HG03558 (cell line): ENCODE measurements around the gene RABGGTA.

Experiments used
- ATAC-seq: cut with Tn5 transposase; IDR thresholded peaks from one replicate; pipeline ENCODE4 v1.9.1; 2021; ENCODE audit warnings: moderate number of reproducible peaks; ENCODE audit not compliant: unreplicated experiment; ENCODE audit errors: extremely low read depth

RABGGTA gene, protein sequence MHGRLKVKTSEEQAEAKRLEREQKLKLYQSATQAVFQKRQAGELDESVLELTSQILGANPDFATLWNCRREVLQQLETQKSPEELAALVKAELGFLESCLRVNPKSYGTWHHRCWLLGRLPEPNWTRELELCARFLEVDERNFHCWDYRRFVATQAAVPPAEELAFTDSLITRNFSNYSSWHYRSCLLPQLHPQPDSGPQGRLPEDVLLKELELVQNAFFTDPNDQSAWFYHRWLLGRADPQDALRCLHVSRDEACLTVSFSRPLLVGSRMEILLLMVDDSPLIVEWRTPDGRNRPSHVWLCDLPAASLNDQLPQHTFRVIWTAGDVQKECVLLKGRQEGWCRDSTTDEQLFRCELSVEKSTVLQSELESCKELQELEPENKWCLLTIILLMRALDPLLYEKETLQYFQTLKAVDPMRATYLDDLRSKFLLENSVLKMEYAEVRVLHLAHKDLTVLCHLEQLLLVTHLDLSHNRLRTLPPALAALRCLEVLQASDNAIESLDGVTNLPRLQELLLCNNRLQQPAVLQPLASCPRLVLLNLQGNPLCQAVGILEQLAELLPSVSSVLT

DNA sequence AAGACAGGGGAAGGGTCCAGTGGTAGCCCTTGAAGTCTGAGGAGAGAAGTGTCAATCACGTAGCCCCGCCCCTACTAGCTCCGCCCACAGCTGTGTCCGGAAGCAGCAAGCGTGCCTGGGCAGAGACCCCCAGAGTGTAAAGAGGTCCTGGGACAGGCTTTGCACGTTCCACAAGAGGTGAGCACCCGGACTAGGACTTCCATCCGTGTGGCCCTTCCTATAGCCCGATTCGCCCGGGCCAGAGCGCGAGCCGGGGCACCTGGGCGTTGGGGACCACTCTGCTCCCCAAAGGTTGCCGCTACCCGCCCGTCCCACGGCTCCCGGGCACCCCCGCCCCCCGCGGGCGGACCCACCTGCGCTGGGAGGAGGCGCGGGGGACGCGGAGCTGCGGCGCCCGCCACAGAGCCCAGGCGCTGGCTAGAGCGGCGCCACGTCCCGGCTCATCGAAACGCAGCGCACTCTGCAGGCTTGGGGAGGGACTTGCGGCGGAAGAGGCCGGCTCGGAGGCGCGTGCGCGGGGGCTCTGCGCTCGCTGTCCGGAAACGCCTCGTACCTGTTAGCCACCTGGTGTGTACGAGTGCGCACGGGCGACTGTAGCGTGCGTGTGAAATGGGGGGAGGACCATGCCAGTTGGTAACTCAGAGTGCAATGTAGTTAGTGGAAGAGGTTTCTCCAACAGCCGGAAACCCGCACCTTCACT is at the start of gene RABGGTA:
Gene RABGGTA (minus strand): TSS at position 464 of the 700 bp plus-strand sequence. CDS start 482 bp downstream, outside the sequence.
- peak; percentile 77 for ATAC-seq

DNA sequence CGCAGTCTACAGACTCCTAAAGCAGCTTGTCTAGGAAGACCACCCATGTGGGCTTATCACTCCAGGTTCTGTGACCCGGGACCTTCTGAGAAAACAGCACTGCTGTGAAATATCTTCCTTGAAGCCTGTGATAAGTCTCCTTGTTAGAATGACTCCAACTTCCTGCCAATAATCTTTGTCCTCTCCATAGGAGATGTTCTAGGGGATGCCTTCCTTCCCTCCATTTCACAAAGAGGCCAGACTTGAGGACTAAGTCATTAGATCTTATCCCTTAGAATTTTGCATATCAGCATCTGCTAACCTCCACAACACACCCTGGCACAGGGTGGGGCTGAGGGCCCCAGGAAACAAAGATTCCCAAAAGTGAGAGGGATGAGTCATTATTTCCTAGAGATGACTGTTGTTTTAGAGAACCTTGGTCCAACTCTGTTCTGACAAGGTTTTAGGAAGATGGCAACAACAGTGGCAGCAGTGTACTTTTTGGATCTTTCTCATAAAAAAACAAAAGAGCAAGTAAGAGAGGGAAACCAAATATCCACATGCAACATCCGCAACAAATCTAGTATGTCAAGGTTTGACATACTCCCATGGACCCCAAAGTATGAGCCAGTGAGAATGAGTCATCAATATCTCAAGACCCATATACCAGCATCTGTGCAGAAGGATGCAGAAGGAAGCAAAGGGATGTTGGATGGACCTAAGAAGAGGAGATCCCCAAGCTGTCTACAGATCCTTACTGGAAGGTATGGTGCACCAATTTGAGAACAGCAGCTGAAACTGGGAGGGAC is 45.9 kb upstream of the RABGGTA start:
- ATAC-seq = no peak

DNA sequence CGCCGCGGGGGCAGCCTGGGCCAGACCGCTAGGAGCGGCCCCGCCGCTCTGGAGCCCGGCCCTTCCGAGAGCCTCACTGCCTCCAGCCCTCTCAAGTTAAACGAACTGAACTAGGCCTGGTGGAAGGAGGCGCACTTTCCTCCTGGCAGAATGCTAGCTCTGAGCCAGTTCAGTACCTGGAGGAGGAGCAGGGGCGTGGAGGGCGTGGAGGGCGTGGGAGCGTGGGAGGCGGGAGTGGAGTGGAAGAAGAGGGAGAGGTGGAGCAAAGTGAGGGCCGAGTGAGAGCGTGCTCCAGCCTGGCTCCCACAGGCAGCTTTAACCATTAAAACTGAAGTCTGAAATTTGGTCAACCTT is 45.2 kb upstream of the RABGGTA start:
- no peak for ATAC-seq

DNA sequence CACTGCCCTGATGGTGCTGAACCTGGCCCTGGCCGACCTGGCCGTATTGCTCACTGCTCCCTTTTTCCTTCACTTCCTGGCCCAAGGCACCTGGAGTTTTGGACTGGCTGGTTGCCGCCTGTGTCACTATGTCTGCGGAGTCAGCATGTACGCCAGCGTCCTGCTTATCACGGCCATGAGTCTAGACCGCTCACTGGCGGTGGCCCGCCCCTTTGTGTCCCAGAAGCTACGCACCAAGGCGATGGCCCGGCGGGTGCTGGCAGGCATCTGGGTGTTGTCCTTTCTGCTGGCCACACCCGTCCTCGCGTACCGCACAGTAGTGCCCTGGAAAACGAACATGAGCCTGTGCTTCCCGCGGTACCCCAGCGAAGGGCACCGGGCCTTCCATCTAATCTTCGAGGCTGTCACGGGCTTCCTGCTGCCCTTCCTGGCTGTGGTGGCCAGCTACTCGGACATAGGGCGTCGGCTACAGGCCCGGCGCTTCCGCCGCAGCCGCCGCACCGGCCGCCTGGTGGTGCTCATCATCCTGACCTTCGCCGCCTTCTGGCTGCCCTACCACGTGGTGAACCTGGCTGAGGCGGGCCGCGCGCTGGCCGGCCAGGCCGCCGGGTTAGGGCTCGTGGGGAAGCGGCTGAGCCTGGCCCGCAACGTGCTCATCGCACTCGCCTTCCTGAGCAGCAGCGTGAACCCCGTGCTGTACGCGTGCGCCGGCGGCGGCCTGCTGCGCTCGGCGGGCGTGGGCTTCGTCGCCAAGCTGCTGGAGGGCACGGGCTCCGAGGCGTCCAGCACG is 44.6 kb upstream of the RABGGTA start:
- ATAC-seq = no peak

DNA sequence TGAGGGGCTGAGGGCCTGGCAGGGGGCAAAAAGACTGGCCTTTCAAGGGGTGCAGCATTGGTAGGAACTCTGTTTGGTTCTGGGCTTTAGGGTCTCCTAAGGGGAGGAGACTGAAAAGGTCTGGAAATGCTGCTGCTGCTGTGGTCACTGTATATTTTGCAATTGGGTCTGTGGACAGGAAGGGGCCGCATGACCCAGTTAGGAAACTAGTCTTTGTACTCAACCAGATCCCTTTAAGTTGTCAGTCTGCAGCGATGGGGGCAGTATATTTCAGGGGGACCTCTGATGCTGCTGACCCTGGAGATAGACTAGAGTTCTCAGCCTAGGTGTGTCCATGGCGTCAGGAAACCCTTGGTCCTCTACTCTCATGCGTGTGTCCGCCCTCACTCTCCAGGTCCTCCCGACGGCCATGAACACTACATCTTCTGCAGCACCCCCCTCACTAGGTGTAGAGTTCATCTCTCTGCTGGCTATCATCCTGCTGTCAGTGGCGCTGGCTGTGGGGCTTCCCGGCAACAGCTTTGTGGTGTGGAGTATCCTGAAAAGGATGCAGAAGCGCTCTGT is 43.9 kb upstream of the RABGGTA start:
- no peak for ATAC-seq

DNA sequence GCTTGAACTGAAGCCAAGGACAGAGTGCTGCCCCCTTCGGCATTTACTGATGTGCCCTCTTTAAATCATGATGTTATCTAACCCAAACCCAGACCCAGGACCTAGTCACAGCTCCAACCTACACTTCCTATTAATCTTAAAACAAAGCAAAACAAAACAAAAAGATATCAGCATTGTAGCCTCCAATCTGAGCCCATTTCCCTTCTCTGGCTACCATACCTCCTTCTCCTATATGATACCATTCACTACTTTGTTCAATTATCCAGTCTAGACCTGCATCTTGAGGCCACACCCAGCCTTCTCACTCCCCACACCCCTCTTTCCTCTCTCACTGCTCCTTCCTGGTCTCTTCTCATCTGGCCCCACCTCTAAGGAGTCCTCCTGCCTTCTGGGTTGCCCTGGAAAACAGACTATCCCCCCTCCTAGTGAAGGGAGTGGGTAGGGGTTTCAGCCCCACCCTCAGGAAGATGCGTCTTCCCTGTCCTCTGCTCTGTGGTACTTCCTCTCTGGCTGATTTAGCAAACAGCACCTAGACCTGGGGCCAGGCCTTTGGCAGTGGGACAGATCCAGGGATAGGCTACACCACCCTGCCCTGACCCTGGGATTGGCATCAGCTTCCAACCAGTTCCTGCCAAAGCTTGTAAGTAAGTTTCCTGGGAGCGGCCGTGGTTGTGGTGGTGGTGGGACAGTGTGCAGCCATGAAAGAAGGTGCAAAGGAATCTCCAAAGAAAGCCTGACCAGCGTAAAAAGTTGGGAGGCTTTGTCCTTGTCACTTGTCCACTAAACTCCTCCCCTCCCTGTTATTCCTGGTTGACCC is 43.2 kb upstream of the RABGGTA start:
- no peak for ATAC-seq

DNA sequence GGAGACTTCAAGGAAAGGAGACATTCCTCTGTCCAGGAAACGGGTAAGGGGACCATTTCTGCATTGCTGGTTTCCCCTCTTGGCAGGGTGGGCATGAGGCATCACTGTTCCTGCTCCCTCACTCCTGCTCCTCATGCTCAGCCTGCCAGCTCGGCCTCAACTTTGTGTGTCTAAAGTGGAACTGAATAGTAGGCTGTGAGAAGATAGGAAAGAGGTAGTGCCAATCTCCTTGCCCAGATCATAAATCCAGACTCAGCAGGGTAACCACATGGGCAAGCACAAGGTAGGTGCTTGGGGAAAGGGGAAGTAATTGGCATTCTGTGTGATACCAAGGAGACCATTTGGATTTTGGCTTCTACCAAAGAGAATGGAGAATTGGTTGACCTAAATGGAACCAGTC is 42.5 kb upstream of the RABGGTA start:
- no peak for ATAC-seq

DNA sequence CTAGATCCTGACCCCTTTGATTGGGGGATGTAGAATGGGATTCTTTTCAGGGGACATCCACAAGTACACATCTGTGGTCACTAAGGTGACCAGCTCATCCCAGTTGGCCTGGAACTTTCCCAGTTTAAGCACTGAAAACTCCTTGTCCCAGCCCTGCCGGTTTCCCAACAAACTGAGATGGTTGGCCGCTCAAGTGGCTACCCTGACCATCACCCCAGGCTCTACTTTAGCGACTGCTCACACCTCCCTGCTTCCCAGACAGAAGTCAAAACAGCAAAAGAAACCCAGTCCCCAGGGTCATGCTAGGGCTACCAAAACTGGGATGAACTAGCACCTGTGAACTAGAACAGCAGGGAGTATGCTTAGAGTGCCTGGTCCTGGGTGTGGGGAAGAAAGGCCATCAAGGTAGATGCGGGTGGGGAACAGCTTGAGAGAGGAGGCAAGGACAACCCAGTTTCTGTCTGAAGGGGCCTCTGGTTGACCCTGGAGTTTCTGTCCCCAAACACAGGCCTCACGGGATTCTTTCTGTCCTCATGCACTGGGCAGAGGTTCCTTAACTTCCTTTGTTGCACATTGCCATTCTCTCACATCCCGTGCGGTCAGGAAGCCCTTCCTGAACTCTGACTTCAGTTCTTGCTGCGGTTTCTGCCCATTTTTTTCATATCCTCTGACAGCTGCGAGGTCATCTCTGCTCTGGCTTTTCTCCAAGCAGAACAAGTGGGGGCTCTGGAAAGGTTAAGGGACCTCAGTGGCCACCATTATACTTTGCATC is 41.5 kb upstream of the RABGGTA start:
- no peak for ATAC-seq

DNA sequence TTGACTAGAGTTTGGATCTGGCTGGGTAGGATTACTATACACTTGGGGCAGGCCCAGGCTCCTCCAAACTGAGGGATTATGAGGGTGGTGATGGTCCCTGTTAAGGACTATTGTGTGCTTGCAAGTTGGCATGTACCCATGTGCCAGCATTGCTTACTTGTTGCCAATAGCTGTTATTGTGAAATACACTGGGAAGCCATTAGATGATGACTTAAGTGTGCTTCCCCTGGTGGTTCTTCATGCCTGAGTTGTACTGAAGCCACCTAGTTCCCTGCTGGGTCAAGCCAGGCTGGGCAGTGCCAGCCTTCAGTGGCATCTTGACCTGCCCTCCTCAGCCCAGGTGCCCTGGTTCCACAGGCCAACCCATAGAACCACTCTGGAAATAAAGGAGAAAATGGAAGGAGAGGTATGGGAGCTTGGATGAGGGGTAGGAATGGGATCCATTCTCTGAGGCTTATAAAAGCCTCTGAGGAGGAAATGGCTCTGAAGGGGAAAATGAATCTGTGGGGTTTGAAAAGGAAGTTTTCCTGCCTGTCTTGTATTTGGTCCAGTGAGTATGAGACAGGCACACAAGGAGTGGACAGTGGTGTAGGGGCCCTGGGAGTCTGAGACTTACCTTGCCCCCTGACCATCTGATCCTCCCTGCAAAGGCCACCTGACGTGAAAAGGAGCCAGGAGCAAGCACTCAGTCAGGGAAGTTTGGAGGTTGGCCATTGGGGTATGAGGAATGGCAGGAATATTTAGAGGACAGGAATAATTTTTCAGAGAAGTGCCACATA is 40.6 kb upstream of the RABGGTA start:
- ATAC-seq = no peak

DNA sequence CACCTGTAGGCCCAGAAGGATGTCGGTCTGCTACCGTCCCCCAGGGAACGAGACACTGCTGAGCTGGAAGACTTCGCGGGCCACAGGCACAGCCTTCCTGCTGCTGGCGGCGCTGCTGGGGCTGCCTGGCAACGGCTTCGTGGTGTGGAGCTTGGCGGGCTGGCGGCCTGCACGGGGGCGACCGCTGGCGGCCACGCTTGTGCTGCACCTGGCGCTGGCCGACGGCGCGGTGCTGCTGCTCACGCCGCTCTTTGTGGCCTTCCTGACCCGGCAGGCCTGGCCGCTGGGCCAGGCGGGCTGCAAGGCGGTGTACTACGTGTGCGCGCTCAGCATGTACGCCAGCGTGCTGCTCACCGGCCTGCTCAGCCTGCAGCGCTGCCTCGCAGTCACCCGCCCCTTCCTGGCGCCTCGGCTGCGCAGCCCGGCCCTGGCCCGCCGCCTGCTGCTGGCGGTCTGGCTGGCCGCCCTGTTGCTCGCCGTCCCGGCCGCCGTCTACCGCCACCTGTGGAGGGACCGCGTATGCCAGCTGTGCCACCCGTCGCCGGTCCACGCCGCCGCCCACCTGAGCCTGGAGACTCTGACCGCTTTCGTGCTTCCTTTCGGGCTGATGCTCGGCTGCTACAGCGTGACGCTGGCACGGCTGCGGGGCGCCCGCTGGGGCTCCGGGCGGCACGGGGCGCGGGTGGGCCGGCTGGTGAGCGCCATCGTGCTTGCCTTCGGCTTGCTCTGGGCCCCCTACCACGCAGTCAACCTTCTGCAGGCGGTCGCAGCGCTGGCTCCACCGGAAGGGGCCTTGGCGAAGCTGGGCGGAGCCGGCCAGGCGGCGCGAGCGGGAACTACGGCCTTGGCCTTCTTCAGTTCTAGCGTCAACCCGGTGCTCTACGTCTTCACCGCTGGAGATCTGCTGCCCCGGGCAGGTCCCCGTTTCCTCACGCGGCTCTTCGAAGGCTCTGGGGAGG is 39.5 kb upstream of the RABGGTA start, which contains the start of gene LTB4R:
Gene LTB4R (plus strand): TSS at position 857 of the 959 bp plus-strand sequence. CDS start 4,150 bp downstream, outside the sequence.
- peak; percentile 50 for ATAC-seq

DNA sequence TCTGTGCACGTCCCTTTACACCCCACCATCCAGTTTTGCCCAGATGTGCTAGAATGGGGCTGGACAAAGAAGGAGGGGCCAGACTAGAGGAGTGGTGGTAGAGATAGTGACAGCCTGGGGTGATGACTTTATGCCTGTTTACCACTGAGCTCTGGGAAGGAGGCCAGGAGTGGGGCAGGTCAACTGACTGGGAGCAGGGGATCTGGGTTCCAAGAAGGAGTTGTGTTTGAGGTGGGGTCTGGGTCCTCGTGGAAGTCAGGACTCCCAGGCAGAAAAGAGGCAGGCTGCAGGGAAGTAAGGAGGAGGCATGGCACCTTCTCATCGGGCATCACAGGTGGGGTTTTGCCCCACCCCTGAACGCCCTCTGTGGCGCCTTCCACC is 38.9 kb upstream of the RABGGTA start:
- ATAC-seq = no peak

DNA sequence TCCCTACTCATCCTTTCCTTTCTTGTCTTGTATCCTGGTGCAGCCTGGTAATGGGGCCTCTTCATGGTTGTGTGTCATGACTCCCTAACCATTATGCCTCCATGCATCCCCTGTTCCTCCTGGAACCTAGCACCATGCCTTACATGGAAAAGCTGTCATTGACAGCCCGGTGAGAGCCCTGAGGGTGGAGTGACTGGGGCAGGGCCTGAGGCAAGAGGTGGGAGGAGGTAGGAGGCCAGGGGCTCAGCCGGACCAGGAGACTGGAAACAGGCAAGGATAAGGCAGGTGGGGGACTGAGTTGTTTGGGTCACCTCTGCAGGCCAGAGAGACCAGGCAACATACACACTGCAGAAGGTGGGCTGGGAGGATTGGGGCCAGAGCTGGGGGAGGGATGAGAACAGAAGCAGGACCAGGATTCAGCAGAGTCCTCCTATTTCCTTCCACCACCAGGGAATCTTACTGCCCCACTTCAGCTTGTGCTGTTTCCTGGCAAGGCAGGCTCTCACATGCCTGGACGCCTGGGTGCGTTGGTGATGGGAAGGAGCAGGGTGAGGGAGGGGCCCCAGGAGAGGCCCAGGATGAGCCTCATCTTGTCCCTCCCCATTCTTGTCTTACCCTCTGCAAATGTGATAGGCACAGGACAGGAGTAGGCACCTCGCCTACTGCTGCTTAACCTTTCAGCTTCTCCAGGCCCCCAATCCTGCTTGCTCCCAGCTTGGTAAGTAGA is 38.3 kb upstream of the RABGGTA start, which contains the start of gene LTB4R2:
Gene LTB4R2 (plus strand): TSS at position 603 of the 727 bp plus-strand sequence. CDS start 525 bp downstream, outside the sequence.
- no peak for ATAC-seq

DNA sequence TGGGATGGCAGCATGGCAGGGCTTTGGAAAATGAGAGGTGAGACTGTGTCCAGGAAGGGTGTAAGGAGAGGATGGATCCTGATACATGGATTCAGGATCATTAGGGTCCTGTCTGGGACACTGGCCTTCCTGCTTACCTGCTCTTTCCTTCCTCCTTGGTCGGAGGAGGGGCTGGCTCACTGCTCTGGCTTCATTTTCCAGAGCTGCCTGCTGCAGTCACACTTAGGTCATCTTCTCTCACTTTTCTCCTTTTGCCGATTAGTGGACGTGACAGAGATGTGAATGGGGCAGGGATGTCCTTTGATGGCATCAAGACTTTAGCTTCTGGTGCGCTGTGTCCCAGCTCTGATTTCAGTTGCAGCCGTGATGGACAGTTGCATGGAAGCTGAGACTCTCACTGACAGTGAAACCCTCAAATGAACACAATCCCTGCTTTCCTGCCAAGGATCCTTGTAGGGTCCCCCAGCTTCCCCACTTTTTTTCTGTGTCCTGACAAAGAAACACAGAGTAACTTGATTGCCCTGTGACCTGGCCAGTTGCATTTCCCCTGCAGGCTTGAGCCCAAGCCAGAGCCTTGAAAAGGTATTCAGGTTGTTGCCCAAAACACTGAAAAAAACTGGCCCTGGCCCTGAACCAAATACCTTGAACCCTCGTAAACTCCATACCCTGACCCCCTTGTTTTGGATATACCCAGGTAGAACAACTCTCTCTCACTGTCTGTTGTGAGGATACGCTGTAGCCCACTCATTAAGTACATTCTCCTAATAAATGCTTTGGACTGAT is 37.1 kb upstream of the RABGGTA start:
- ATAC-seq = no peak

DNA sequence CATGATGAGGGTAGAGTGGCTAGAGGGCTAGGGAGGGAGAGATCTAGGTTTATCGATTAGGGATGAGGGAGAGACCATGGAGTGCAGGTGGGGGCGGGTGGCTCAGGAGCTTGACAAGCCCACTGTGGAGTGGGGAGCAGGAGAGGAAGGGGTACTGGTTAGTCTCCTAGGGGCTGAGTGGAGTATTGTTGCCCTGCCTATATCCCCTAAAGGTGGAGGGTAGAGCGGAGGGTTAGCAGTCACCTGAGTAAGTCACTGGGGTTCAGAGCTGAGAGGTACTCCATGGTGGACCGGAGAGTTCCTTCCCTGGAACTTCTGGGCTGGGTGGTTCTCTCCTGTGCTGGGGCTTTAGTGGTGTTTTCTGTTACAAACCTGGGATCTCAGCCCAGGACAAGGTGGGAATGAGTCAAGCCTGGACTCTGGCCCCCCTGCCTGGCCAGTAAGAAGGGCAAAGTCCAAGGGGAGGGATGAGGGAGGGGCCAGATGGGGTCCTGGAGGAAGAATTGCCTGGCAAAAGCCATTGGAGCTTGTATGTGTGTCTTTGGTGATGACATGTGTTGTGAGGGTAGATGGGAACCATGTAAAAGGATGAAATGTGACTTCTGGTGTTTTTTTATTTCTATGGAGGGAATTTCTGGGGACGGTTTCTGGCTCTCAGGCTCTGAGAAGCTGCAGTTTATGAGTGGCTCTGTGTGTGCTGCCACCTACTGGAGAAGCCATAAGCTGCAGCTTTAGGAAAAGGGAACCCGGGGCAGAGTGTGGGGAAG is 36.4 kb upstream of the RABGGTA start, which contains the start of gene CIDEB:
Gene CIDEB (minus strand): TSS at position 403 of the 767 bp plus-strand sequence. CDS start 119 bp downstream, at position 284.
- no peak for ATAC-seq
